ENCODE data around the gene OPN5.

DNA sequence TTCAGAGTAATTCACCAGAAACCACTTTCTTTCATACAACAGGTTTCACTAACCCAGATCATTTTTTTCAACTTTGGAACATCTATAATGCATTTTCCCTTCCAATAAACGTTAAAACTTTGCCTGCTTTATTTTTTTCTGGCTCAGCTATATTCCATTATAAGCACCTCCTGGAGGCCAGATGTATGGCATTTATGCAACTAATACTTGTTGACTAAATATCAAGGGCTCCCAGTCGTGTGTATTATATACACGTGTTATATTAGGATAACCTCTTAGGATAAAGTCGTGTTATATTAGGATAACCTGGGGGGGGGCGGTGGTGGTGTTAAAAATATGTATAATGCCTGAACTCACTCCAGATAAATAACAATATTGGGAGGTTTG lies 6.7 kb downstream of the OPN5 start:
- TF ChIP-seq, protein P1, sequence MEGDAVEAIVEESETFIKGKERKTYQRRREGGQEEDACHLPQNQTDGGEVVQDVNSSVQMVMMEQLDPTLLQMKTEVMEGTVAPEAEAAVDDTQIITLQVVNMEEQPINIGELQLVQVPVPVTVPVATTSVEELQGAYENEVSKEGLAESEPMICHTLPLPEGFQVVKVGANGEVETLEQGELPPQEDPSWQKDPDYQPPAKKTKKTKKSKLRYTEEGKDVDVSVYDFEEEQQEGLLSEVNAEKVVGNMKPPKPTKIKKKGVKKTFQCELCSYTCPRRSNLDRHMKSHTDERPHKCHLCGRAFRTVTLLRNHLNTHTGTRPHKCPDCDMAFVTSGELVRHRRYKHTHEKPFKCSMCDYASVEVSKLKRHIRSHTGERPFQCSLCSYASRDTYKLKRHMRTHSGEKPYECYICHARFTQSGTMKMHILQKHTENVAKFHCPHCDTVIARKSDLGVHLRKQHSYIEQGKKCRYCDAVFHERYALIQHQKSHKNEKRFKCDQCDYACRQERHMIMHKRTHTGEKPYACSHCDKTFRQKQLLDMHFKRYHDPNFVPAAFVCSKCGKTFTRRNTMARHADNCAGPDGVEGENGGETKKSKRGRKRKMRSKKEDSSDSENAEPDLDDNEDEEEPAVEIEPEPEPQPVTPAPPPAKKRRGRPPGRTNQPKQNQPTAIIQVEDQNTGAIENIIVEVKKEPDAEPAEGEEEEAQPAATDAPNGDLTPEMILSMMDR (conservative IDR thresholded peaks at IDR 0.05), result no peak
- no peak for TF ChIP-seq EZH2 (IDR thresholded peaks at IDR 0.05; ENCODE audit: low read depth)
